GM18519 (cell line): ENCODE data around the gene KIF16B.
"Not testable (repeated sequence)": the region's sequence is repeated elsewhere in the genome, so short reads cannot be mapped to it uniquely, and the experiment has no call there.

ENCODE experiments used
- ATAC-seq: cut with Tn5 transposase; IDR thresholded peaks from one replicate; pipeline ENCODE4 v1.9.1; 2021; ENCODE audit warnings: mild to moderate bottlenecking, moderate library complexity; ENCODE audit not compliant: unreplicated experiment, low FRiP score

Gene KIF16B

GRCh38 chr20:16590041-16590633 lies 16.9 kb upstream of the KIF16B start:
- no peak for ATAC-seq

GRCh38 chr20:16589623-16590022 lies 16.4 kb upstream of the KIF16B start:
- no peak for ATAC-seq

GRCh38 chr20:16588241-16588640 lies 15.0 kb upstream of the KIF16B start:
- no peak for ATAC-seq

GRCh38 chr20:16587066-16587465 lies 13.8 kb upstream of the KIF16B start:
- no peak for ATAC-seq

- no peak for ATAC-seq
Observed at GRCh38 chr20:16583474-16583873, 10.2 kb upstream of the KIF16B start.

GRCh38 chr20:16581241-16581640 lies 8.0 kb upstream of the KIF16B start:
- no peak for ATAC-seq

- no peak for ATAC-seq
Observed at GRCh38 chr20:16580620-16581019, 7.4 kb upstream of the KIF16B start.

GRCh38 chr20:16580147-16580546 lies 6.9 kb upstream of the KIF16B start:
- no peak for ATAC-seq

- ATAC-seq, result no peak
Observed at GRCh38 chr20:16576219-16576618, 3.0 kb upstream of the KIF16B start.

- no peak for ATAC-seq
Observed at GRCh38 chr20:16575390-16576140, 2.3 kb upstream of the KIF16B start.

- ATAC-seq, result peak; percentile 62
Observed at GRCh38 chr20:16574656-16575355, 1.6 kb upstream of the KIF16B start.

- no peak for ATAC-seq
Observed at GRCh38 chr20:16571333-16571732, 1.9 kb downstream of the KIF16B start.

- no peak for ATAC-seq
Observed at GRCh38 chr20:16569246-16570153, 3.7 kb downstream of the KIF16B start.

GRCh38 chr20:16566080-16566479 lies 7.2 kb downstream of the KIF16B start:
- no peak for ATAC-seq

- not testable (repeated sequence) for ATAC-seq
Observed at GRCh38 chr20:16564079-16564478, 9.2 kb downstream of the KIF16B start.

GRCh38 chr20:16563066-16563806 lies 10.0 kb downstream of the KIF16B start:
- no peak for ATAC-seq

GRCh38 chr20:16562259-16562658 lies 11.0 kb downstream of the KIF16B start:
- no peak for ATAC-seq

- ATAC-seq, result no peak
Observed at GRCh38 chr20:16560661-16561060, 12.6 kb downstream of the KIF16B start.

- ATAC-seq, result no peak
Observed at GRCh38 chr20:16560216-16560615, 13.0 kb downstream of the KIF16B start.

- ATAC-seq, result no peak
Observed at GRCh38 chr20:16556301-16556700, 16.9 kb downstream of the KIF16B start.
